ENCODE measurements around the gene CD109. TPM values are rescaled to one million over a fixed set of nuclear protein-coding genes. Genes with fewer than 3 reads are reported as not detected.

Gene CD109
- total and polyA plus RNA-seq, 10 of the 15 experiments (the other 5 are each of a cell fraction or from before 2014, with no cell fraction given), result 0.27 to 4.4 (median 2.1) TPM

- TF ChIP-seq STAT1 (conservative IDR thresholded peaks at IDR 0.05) (no peak), RBBP5 (conservative IDR thresholded peaks at IDR 0.05) (no peak)
Observed at GRCh38 chr6:73733791-73734190, 37.8 kb downstream of the CD109 start (continued).

DNA sequence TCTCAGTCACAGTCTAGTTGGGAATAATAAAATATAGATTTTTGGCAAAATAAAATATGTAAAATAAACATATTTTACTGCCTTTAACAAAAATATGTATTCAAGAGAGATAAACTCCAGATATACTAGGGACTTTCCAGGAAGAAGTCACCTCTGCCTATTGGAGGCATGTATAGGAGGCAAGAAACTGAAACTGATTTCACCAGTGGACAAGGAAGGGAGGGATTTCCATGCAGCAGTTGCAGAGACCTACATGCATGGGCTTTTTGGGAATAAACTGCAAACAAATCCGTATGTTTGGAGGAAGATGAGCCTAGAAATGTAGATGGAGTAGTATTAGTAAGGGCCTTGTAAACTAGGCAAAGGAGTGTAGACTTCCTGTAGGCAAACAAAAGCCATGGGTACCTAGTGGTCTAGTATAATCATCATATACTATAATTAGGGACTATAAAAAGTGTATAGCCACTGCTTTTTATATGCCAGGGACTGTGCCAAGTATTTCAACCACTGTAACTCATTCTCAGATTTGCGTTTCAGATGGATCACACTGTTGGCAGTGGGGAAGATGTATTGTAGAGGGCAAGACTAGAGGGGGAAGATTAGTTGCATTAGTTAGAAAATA lies 38.9 kb downstream of the CD109 start:
- Histone ChIP-seq H3K9ac (ENCODE audit: control insufficient read depth, insufficient read depth, low read length) (no peak overlapping the region), H3K9me3 (replicated peaks; ENCODE audit: control insufficient read depth, insufficient read depth, low read length) (no peaks in the 10 kb centered on the region), H3K4me3 (no peak overlapping the region), H2AFZ (ENCODE audit: control insufficient read depth, low read depth, low read length) (peak overlapping the region; percentile 58; the same call in 1 of the 2 replicates), H3K36me3 (ENCODE audit: control insufficient read depth in 2 of 2, insufficient read depth in 2 of 2, low read length in 1 of 2) (no peaks in the 10 kb centered on the region), H3K79me2 (ENCODE audit: control insufficient read depth, insufficient read depth, low read length) (no peaks in the 10 kb centered on the region), H3K4me1 (ENCODE audit: control insufficient read depth, insufficient read depth, low read length) (no peaks in the 10 kb centered on the region; the same call in 1 of the 2 replicates), H3K27ac (ENCODE audit: control insufficient read depth, insufficient read depth) (no peak overlapping the region), H3K27me3 (replicated peaks in 1 of 2; ENCODE audit: control insufficient read depth in 2 of 2, insufficient read depth in 2 of 2, low read length in 1 of 2) (no peaks in the 10 kb centered on the region), H3K4me2 (ENCODE audit: control insufficient read depth, insufficient read depth) (no peak overlapping the region), H4K20me1 (ENCODE audit: control insufficient read depth, insufficient read depth) (no peaks in the 10 kb centered on the region)
- ChIA-PET POLR2A (no interaction called here), SMC1A (ENCODE audit: uncharacterized antibody, unreplicated experiment) (no interaction called here), RAD21 (ENCODE audit: unreplicated experiment) (no interaction called here), CTCF (no interaction called here)
- DNase-seq (ENCODE audit: low read depth, low spot score) (no peak), ATAC-seq (no peak), FAIRE-seq (no peak)
- no TSS peak for BruUV-seq (replicated peaks)
- WGBS (ENCODE audit: insufficient coverage, insufficient replicate concordance, low lambda C conversion rate, missing lambda C conversion rate), result 43% methylated on average over 2 of the region's 2 CpGs
- in situ Hi-C loops (cut with MboI), result loop anchor here (5.0 kb wide), 1 partner anchor 58 kb away; no protein-coding TSS in a partner anchor
- TF ChIP-seq EED (IDR thresholded peaks at IDR 0.05; ENCODE audit: low read depth) (0 out of 2 replicates have a peak, but pooled peaks have one; percentile 22), ZZZ3 (IDR thresholded peaks at IDR 0.05; ENCODE audit: control insufficient read depth, insufficient read length, low read depth) (no peak), SPI1 (IDR thresholded peaks at IDR 0.05; ENCODE audit: borderline replicate concordance, insufficient read depth, low read depth, low read length) (no peak), ZBED1 (IDR thresholded peaks at IDR 0.05; ENCODE audit: borderline replicate concordance) (no peak), GABPA (IDR thresholded peaks at IDR 0.05; ENCODE audit: low read depth) (no peak), ATF3 (IDR thresholded peaks at IDR 0.05; ENCODE audit: borderline replicate concordance, extremely low read depth, low read depth, low read length) (no peak), SREBF1 (IDR thresholded peaks at IDR 0.05; ENCODE audit: low read length) (no peak)
- intact Hi-C loops (cut with micrococcal nuclease; ENCODE audit: unreplicated experiment), result loop anchor here (5.0 to 10.0 kb wide), 3 partner anchors 232 to 840 kb away; no protein-coding TSS in a partner anchor
